Central memory CD4-positive, alpha-beta T cell (primary cell): Measurements from ENCODE around the gene RANBP3L.
"Not testable (repeated sequence)": the region's sequence is repeated elsewhere in the genome, so short reads cannot be mapped to it uniquely, and the experiment has no call there.

Experiments used
- DNase-seq: peaks from one replicate; pipeline ENCODE4 v3.0.0; 2022

RANBP3L gene

DNA sequence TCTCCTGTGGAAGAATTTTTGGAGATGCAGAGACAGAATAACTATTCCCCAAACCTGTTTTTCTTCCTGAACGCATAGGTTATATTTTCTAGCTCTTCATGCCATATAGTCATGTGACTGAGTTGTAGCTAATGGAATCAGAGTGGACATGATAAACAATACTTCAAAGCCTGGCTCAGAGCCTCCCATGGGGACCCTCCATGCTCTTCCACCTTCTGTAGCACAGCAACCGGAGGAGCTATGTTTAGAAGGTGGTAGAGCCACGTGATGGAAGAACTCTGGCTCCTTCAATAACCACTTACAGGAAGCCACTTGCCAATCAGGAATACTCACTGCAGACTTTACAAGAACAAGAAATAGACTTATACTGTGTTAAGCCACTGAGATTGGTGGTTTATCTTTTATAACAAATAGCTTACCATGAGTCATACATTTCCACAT lies 99.2 kb downstream of the RANBP3L start:
- no peak for DNase-seq

DNA sequence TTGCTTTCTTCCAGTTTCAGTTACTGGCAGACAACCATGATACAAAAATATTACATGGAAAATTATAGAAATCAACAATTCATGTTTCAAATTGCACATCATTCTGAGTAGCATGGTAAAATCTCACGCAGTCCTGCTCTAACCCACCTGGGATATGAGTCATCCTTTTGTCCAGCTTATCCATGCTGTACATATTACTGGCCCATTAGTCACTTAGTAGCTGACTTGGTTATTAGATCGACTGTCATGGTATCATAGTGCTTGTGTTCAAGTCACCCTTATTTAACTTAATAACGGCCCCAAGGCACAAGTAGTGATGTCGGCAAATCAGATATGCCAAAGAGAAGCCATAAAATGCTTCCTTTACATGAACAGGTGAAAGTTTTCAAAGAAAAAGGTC lies 101.2 kb downstream of the RANBP3L start:
- DNase-seq = no peak

DNA sequence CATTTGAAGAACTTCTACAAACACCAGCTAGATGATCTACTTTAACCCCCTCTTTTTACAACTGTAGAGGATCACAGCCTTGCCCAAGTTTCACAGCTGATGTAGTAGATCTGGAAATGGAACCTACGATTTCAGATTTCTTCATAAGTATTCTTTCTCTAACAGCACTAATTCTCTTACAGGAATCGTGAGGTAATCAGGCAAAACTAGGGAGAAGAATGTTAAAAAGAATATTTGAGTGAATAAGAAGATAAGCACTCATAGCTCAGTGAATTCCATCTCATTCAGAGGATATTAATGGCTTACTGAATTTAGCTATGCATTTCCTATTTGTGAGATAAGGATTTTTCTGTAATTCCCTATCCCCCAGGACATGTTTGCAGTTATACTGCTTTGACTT lies 102.1 kb downstream of the RANBP3L start:
- no peak for DNase-seq

DNA sequence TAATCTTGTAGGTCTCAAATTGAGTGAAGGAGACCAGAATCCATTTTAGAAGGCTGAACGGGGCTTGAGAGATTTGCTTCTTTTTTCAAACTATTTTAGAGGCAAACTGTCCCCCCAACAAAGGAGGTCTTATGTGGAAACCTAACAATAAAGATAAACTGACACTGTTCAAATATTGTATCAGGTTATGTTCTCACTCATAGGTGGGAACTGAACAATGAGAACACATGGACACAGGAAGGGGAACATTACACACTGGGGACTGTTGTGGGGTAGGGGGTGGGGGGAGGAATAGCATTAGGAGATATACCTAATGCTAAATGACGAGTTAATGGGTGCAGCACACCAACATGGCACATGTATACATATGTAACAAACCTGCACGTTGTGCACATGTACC lies 102.9 kb downstream of the RANBP3L start:
- DNase-seq = not testable (repeated sequence)
